ENCODE measurements around the gene DIP2B.

The DIP2B gene

GRCh38 chr12:50584135-50584534, 79.3 kb downstream of the DIP2B start:
- H3K9me3 ChIP-seq (ENCODE audit: control insufficient read depth, low read depth, low read length) = no peaks in the 10 kb centered on the region
- no peaks in the 10 kb centered on the region for H3K36me3 ChIP-seq (ENCODE audit: control insufficient read depth, low read depth, low read length)
- H3K4me1 ChIP-seq (ENCODE audit: control insufficient read depth, low read depth, low read length) = peaks cover 8% of the 10 kb centered on the region
- H3K9ac ChIP-seq (ENCODE audit: low read length) = no peak overlapping the region
- H3K27me3 ChIP-seq (ENCODE audit: control insufficient read depth, insufficient read depth, low read length) = no peaks in the 10 kb centered on the region
- H3K27ac ChIP-seq (ENCODE audit: low read length) = no peak overlapping the region
- no peak overlapping the region for H3K4me3 ChIP-seq (ENCODE audit: low read length)

- no peak overlapping the region for H3K9ac ChIP-seq (ENCODE audit: low read length)
- no peak overlapping the region for H3K27ac ChIP-seq (ENCODE audit: low read length)
- H3K4me3 ChIP-seq (ENCODE audit: low read length) = no peak overlapping the region
- H3K36me3 ChIP-seq (ENCODE audit: control insufficient read depth, low read depth, low read length) = no peaks in the 10 kb centered on the region
- peaks cover 8% of the 10 kb centered on the region for H3K4me1 ChIP-seq (ENCODE audit: control insufficient read depth, low read depth, low read length)
- no peaks in the 10 kb centered on the region for H3K9me3 ChIP-seq (ENCODE audit: control insufficient read depth, low read depth, low read length)
- no peaks in the 10 kb centered on the region for H3K27me3 ChIP-seq (ENCODE audit: control insufficient read depth, insufficient read depth, low read length)
Measured at GRCh38 chr12:50589650-50590435, 85.1 kb downstream of the DIP2B start.

GRCh38 chr12:50590869-50591268, 86.1 kb downstream of the DIP2B start:
- Histone ChIP-seq H3K36me3 (ENCODE audit: control insufficient read depth, low read depth, low read length) (no peaks in the 10 kb centered on the region), H3K27me3 (ENCODE audit: control insufficient read depth, insufficient read depth, low read length) (no peaks in the 10 kb centered on the region), H3K9me3 (ENCODE audit: control insufficient read depth, low read depth, low read length) (no peaks in the 10 kb centered on the region), H3K9ac (ENCODE audit: low read length) (no peak overlapping the region), H3K4me1 (ENCODE audit: control insufficient read depth, low read depth, low read length) (peaks cover 3% of the 10 kb centered on the region), H3K4me3 (ENCODE audit: low read length) (no peak overlapping the region), H3K27ac (ENCODE audit: low read length) (no peak overlapping the region)

- no peaks in the 10 kb centered on the region for H3K27me3 ChIP-seq (ENCODE audit: control insufficient read depth, insufficient read depth, low read length)
- H3K36me3 ChIP-seq (ENCODE audit: control insufficient read depth, low read depth, low read length) = no peaks in the 10 kb centered on the region
- H3K9me3 ChIP-seq (ENCODE audit: control insufficient read depth, low read depth, low read length) = no peaks in the 10 kb centered on the region
- H3K27ac ChIP-seq (ENCODE audit: low read length) = no peak overlapping the region
- no peak overlapping the region for H3K4me3 ChIP-seq (ENCODE audit: low read length)
- H3K9ac ChIP-seq (ENCODE audit: low read length) = no peak overlapping the region
- peaks cover 12% of the 10 kb centered on the region for H3K4me1 ChIP-seq (ENCODE audit: control insufficient read depth, low read depth, low read length)
Measured at GRCh38 chr12:50595667-50596066, 90.9 kb downstream of the DIP2B start.

GRCh38 chr12:50597200-50598195, 92.7 kb downstream of the DIP2B start:
- Histone ChIP-seq H3K27me3 (ENCODE audit: control insufficient read depth, insufficient read depth, low read length) (no peaks in the 10 kb centered on the region), H3K4me1 (ENCODE audit: control insufficient read depth, low read depth, low read length) (peaks cover 12% of the 10 kb centered on the region), H3K9ac (ENCODE audit: low read length) (no peak overlapping the region), H3K9me3 (ENCODE audit: control insufficient read depth, low read depth, low read length) (no peaks in the 10 kb centered on the region), H3K4me3 (ENCODE audit: low read length) (no peak overlapping the region), H3K27ac (ENCODE audit: low read length) (no peak overlapping the region), H3K36me3 (ENCODE audit: control insufficient read depth, low read depth, low read length) (no peaks in the 10 kb centered on the region)

- Histone ChIP-seq H3K36me3 (ENCODE audit: control insufficient read depth, low read depth, low read length) (no peaks in the 10 kb centered on the region), H3K9me3 (ENCODE audit: control insufficient read depth, low read depth, low read length) (no peaks in the 10 kb centered on the region), H3K4me1 (ENCODE audit: control insufficient read depth, low read depth, low read length) (peaks cover 12% of the 10 kb centered on the region), H3K27ac (ENCODE audit: low read length) (no peak overlapping the region), H3K27me3 (ENCODE audit: control insufficient read depth, insufficient read depth, low read length) (no peaks in the 10 kb centered on the region), H3K4me3 (ENCODE audit: low read length) (no peak overlapping the region), H3K9ac (ENCODE audit: low read length) (no peak overlapping the region)
Measured at GRCh38 chr12:50598321-50598862, 93.6 kb downstream of the DIP2B start.

GRCh38 chr12:50599366-50600095, 94.7 kb downstream of the DIP2B start:
- Histone ChIP-seq H3K4me3 (ENCODE audit: low read length) (no peak overlapping the region), H3K4me1 (ENCODE audit: control insufficient read depth, low read depth, low read length) (peaks cover 12% of the 10 kb centered on the region), H3K9ac (ENCODE audit: low read length) (no peak overlapping the region), H3K27ac (ENCODE audit: low read length) (no peak overlapping the region), H3K36me3 (ENCODE audit: control insufficient read depth, low read depth, low read length) (no peaks in the 10 kb centered on the region), H3K9me3 (ENCODE audit: control insufficient read depth, low read depth, low read length) (no peaks in the 10 kb centered on the region), H3K27me3 (ENCODE audit: control insufficient read depth, insufficient read depth, low read length) (no peaks in the 10 kb centered on the region)

GRCh38 chr12:50600364-50600763, 95.6 kb downstream of the DIP2B start:
- H3K27ac ChIP-seq (ENCODE audit: low read length) = no peak overlapping the region
- no peak overlapping the region for H3K9ac ChIP-seq (ENCODE audit: low read length)
- no peaks in the 10 kb centered on the region for H3K9me3 ChIP-seq (ENCODE audit: control insufficient read depth, low read depth, low read length)
- no peaks in the 10 kb centered on the region for H3K36me3 ChIP-seq (ENCODE audit: control insufficient read depth, low read depth, low read length)
- no peak overlapping the region for H3K4me3 ChIP-seq (ENCODE audit: low read length)
- peaks cover 12% of the 10 kb centered on the region for H3K4me1 ChIP-seq (ENCODE audit: control insufficient read depth, low read depth, low read length)
- no peaks in the 10 kb centered on the region for H3K27me3 ChIP-seq (ENCODE audit: control insufficient read depth, insufficient read depth, low read length)

GRCh38 chr12:50603817-50604639, 99.2 kb downstream of the DIP2B start:
- Histone ChIP-seq H3K9me3 (ENCODE audit: control insufficient read depth, low read depth, low read length) (no peaks in the 10 kb centered on the region), H3K4me1 (ENCODE audit: control insufficient read depth, low read depth, low read length) (peaks cover 6% of the 10 kb centered on the region), H3K9ac (ENCODE audit: low read length) (no peak overlapping the region), H3K27me3 (ENCODE audit: control insufficient read depth, insufficient read depth, low read length) (no peaks in the 10 kb centered on the region), H3K4me3 (ENCODE audit: low read length) (no peak overlapping the region), H3K27ac (ENCODE audit: low read length) (no peak overlapping the region), H3K36me3 (ENCODE audit: control insufficient read depth, low read depth, low read length) (no peaks in the 10 kb centered on the region)

- H3K9ac ChIP-seq (ENCODE audit: low read length) = no peak overlapping the region
- H3K4me1 ChIP-seq (ENCODE audit: control insufficient read depth, low read depth, low read length) = peaks cover 6% of the 10 kb centered on the region
- H3K4me3 ChIP-seq (ENCODE audit: low read length) = no peak overlapping the region
- H3K9me3 ChIP-seq (ENCODE audit: control insufficient read depth, low read depth, low read length) = no peaks in the 10 kb centered on the region
- no peaks in the 10 kb centered on the region for H3K36me3 ChIP-seq (ENCODE audit: control insufficient read depth, low read depth, low read length)
- H3K27ac ChIP-seq (ENCODE audit: low read length) = no peak overlapping the region
- H3K27me3 ChIP-seq (ENCODE audit: control insufficient read depth, insufficient read depth, low read length) = no peaks in the 10 kb centered on the region
Measured at GRCh38 chr12:50604640-50604920, 99.8 kb downstream of the DIP2B start.
